Measurements from ENCODE around the gene C10orf62.

C10orf62 gene

DNA sequence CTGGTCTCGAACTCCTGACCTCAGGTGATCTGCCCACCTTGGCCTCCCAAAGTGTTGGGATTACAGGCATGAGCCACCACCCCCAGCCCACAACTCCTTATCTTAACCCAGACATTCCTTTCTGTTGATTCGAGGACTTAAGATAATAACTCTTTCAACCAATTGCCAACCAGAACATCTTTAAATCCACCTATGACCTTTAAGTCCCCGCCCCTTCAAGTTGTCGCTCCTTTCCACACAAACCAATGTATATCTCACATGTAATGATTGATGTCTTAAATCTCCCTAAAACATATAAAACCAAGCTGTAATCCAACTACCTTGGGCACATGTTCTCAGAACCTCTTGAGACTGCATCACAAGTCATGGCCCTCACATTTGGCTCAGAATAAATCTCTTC lies 24.7 kb upstream of the C10orf62 start:
- FAIRE-seq: no peak
- DNase-seq (ENCODE audit: insufficient read length, low spot score): no peak
- no peak for TF ChIP-seq PAX5 (IDR thresholded peaks at IDR 0.05; ENCODE audit: insufficient read depth, low read length, severe bottlenecking)
- no peak for TF ChIP-seq SPI1 (IDR thresholded peaks at IDR 0.05; ENCODE audit: low read depth, low read length)
- TF ChIP-seq POLR2A (IDR thresholded peaks at IDR 0.05; ENCODE audit: low read depth, low read length): no peak
- TF ChIP-seq POLR2AphosphoS5 (IDR thresholded peaks at IDR 0.05; ENCODE audit: low read depth, low read length): no peak
- no peak for TF ChIP-seq POU2F2 (IDR thresholded peaks at IDR 0.05; ENCODE audit: low read depth, low read length)
- no peak for TF ChIP-seq TAF1 (IDR thresholded peaks at IDR 0.05; ENCODE audit: low read depth, low read length)

- FAIRE-seq: no peak
- TF ChIP-seq SPI1 (IDR thresholded peaks at IDR 0.05; ENCODE audit: low read depth, low read length) (no peak), POLR2AphosphoS5 (IDR thresholded peaks at IDR 0.05; ENCODE audit: low read depth, low read length) (no peak)
- DNase-seq (ENCODE audit: insufficient read length, low spot score): no peak
These were observed 23.1 kb upstream of the C10orf62 start for GRCh38 chr10:97566336-97566996.

- TF ChIP-seq POLR2A (IDR thresholded peaks at IDR 0.05; ENCODE audit: low read depth, low read length): no peak
- no peak for TF ChIP-seq SPI1 (IDR thresholded peaks at IDR 0.05; ENCODE audit: low read depth, low read length)
- no peak for TF ChIP-seq PAX5 (IDR thresholded peaks at IDR 0.05; ENCODE audit: insufficient read depth, low read length, severe bottlenecking)
- no peak for TF ChIP-seq POLR2AphosphoS5 (IDR thresholded peaks at IDR 0.05; ENCODE audit: low read depth, low read length)
- no peak for TF ChIP-seq POU2F2 (IDR thresholded peaks at IDR 0.05; ENCODE audit: low read depth, low read length)
- no peak for TF ChIP-seq TAF1 (IDR thresholded peaks at IDR 0.05; ENCODE audit: low read depth, low read length)
- FAIRE-seq: no peak
- DNase-seq (ENCODE audit: insufficient read length, low spot score): no peak
These were observed 21.6 kb upstream of the C10orf62 start for GRCh38 chr10:97567891-97568290.

DNA sequence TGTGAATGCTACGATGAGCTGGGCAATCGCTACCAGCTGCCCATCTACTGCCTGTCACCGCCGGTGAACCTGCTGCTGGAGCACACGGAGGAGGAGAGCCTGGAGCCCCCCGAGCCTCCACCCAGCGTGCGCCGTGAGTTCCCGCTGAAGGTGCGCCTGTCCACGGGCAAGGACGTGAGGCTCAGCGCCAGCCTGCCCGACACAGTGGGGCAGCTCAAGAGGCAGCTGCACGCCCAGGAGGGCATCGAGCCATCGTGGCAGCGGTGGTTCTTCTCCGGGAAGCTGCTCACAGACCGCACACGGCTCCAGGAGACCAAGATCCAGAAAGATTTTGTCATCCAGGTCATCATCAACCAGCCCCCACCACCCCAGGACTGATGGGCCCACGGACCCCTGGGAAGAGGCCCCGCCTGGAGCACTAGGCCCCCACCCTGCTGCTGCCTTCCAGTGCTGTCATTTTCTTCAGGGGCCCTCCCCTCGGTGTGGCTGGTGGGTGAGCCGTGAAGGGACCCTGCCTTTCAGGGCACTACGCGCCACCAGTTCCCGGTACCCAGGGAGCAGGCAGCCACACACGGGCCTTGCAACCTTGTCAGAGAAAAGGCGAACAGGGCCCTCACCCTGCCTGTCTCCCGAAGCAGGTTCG lies 19.3 kb upstream of the C10orf62 start:
- TF ChIP-seq SPI1 (IDR thresholded peaks at IDR 0.05; ENCODE audit: low read depth, low read length) (no peak), POLR2AphosphoS5 (IDR thresholded peaks at IDR 0.05; ENCODE audit: low read depth, low read length) (no peak), PAX5 (IDR thresholded peaks at IDR 0.05; ENCODE audit: insufficient read depth, low read length, severe bottlenecking) (no peak), POU2F2 (IDR thresholded peaks at IDR 0.05; ENCODE audit: low read depth, low read length) (no peak), POLR2A (IDR thresholded peaks at IDR 0.05; ENCODE audit: low read depth, low read length) (no peak)
- FAIRE-seq (no peak), DNase-seq (ENCODE audit: insufficient read length, low spot score) (no peak)

GRCh38 chr10:97570789-97571471 lies 18.6 kb upstream of the C10orf62 start:
- no peak for FAIRE-seq
- TF ChIP-seq SPI1 (IDR thresholded peaks at IDR 0.05; ENCODE audit: low read depth, low read length): no peak
- TF ChIP-seq POLR2A (IDR thresholded peaks at IDR 0.05; ENCODE audit: low read depth, low read length): no peak
- no peak for TF ChIP-seq POU2F2 (IDR thresholded peaks at IDR 0.05; ENCODE audit: low read depth, low read length)
- no peak for TF ChIP-seq POLR2AphosphoS5 (IDR thresholded peaks at IDR 0.05; ENCODE audit: low read depth, low read length)
- TF ChIP-seq PAX5 (IDR thresholded peaks at IDR 0.05; ENCODE audit: insufficient read depth, low read length, severe bottlenecking): no peak
- no peak for TF ChIP-seq TAF1 (IDR thresholded peaks at IDR 0.05; ENCODE audit: low read depth, low read length)
- no peak for DNase-seq (ENCODE audit: insufficient read length, low spot score)

- TF ChIP-seq PAX5 (IDR thresholded peaks at IDR 0.05; ENCODE audit: insufficient read depth, low read length, severe bottlenecking) (no peak), POLR2A (IDR thresholded peaks at IDR 0.05; ENCODE audit: low read depth, low read length) (no peak), POU2F2 (IDR thresholded peaks at IDR 0.05; ENCODE audit: low read depth, low read length) (no peak), TAF1 (IDR thresholded peaks at IDR 0.05; ENCODE audit: low read depth, low read length) (no peak), POLR2AphosphoS5 (IDR thresholded peaks at IDR 0.05; ENCODE audit: low read depth, low read length) (no peak), SPI1 (IDR thresholded peaks at IDR 0.05; ENCODE audit: low read depth, low read length) (no peak)
- no peak for FAIRE-seq
- DNase-seq (ENCODE audit: insufficient read length, low spot score): no peak
These were observed 17.9 kb upstream of the C10orf62 start for GRCh38 chr10:97571622-97572021.

DNA sequence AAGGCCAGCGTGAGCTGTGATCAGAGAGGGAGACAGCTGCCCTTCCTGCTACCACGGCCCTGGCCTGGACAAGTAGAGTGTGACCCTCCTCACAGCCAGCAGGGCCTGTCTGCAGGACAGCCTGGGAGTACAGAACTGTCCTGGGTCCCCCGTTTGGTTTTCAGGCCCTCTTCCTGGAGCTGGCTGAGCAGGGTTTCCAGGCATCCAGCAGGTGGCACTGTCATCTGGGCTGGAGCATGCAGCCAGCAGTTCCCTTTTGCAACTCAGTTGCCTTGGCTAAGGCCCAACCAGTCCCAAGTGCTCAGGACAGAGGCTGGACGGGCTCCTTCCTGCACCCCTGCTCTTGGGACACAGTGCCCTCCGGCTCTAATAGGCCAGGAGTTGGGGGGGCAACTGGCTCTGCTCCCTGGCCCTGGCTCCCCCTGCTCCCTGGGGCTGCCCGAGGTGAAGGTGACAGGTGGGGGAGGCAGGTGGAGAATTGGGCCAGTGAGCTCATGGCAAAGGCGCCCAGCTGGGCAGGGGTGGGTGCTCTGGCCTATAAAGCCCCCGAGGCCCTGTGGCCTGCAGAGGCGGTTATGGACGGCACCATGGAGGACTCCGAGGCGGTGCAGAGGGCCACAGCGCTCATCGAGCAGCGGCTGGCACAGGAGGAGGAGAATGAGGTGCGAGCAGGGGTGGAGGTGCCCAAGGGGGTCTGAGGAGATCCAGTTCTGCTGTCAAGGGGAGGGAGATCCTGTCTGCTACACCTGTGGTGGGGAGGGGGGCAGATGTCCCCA lies 17.1 kb upstream of the C10orf62 start, which contains the start of gene ANKRD2:
Gene ANKRD2, plus strand, starts transcription at position 566 of the 776 bp plus-strand sequence. Its CDS starts 10 bp downstream, at position 576.
- peak; percentile 80 for FAIRE-seq
- TF ChIP-seq POLR2A (IDR thresholded peaks at IDR 0.05; ENCODE audit: low read depth, low read length) (no peak), SPI1 (IDR thresholded peaks at IDR 0.05; ENCODE audit: low read depth, low read length) (peak; percentile 82)
- DNase-seq (ENCODE audit: insufficient read length, low spot score): peak; percentile 79

GRCh38 chr10:97573021-97573420 lies 16.5 kb upstream of the C10orf62 start:
- FAIRE-seq (no peak), DNase-seq (ENCODE audit: insufficient read length, low spot score) (no peak)
- no peak for TF ChIP-seq PAX5 (IDR thresholded peaks at IDR 0.05; ENCODE audit: insufficient read depth, low read length, severe bottlenecking)
- no peak for TF ChIP-seq POLR2A (IDR thresholded peaks at IDR 0.05; ENCODE audit: low read depth, low read length)
- no peak for TF ChIP-seq SPI1 (IDR thresholded peaks at IDR 0.05; ENCODE audit: low read depth, low read length)
- no peak for TF ChIP-seq POLR2AphosphoS5 (IDR thresholded peaks at IDR 0.05; ENCODE audit: low read depth, low read length)
- no peak for TF ChIP-seq POU2F2 (IDR thresholded peaks at IDR 0.05; ENCODE audit: low read depth, low read length)
- no peak for TF ChIP-seq TAF1 (IDR thresholded peaks at IDR 0.05; ENCODE audit: low read depth, low read length)

- DNase-seq (ENCODE audit: insufficient read length, low spot score): no peak
- no peak for FAIRE-seq
- TF ChIP-seq POLR2AphosphoS5 (IDR thresholded peaks at IDR 0.05; ENCODE audit: low read depth, low read length) (no peak), SPI1 (IDR thresholded peaks at IDR 0.05; ENCODE audit: low read depth, low read length) (no peak), POU2F2 (IDR thresholded peaks at IDR 0.05; ENCODE audit: low read depth, low read length) (no peak), PAX5 (IDR thresholded peaks at IDR 0.05; ENCODE audit: insufficient read depth, low read length, severe bottlenecking) (no peak), TAF1 (IDR thresholded peaks at IDR 0.05; ENCODE audit: low read depth, low read length) (no peak), POLR2A (IDR thresholded peaks at IDR 0.05; ENCODE audit: low read depth, low read length) (no peak)
These were observed 15.8 kb upstream of the C10orf62 start for GRCh38 chr10:97573672-97574071.

All from GM12891 (cell line).